HepG2 (cell line): Measurements from ENCODE around the gene CA10. TPM values are rescaled to one million over a fixed set of nuclear protein-coding genes. Genes with fewer than 3 reads are reported as not detected.

ENCODE experiments used
- ATAC-seq: fragments of 200-7000 bp; cut with Tn5 transposase; 3 replicates; pipeline ENCODE4 v1.9.1; 2020; ENCODE audit warnings: mild to moderate bottlenecking, moderate library complexity
- BruUV-seq: library from RNA; stranded (reverse); fragments of 400-500 nt; replicated peaks from 2 replicates; lab custom pipeline; 2021; lab: Mats Ljungman, UMichigan
- CTCF ChIA-PET: fragments of 300-600 bp; formaldehyde crosslinking; extraction: SDS; loops from one replicate; lab custom pipeline; 2021; ENCODE audit warnings: low total read pairs, inconsistent platforms, low intra/inter-chr PET ratio; lab: Yijun Ruan, JAX
- POLR2A ChIA-PET: fragments of 350-600 bp; sonication (Branson Sonifier 250); formaldehyde crosslinking; loops from one replicate; lab custom pipeline; 2020; ENCODE audit warnings: antibody characterized with exemption, inconsistent platforms; lab: Yijun Ruan, JAX
- DNase-seq: peaks from one replicate; pipeline ENCODE4 v3.0.0-alpha.2; 2015; ENCODE audit warnings: low spot score
- FAIRE-seq: peaks from 3 replicates; lab custom pipeline; 2011; peaks lifted over from hg19 to GRCh38; lab: Jason Lieb, UNC
- H2AFZ ChIP-seq: one replicate; pipeline ENCODE4 v1.6.1; 2011; ENCODE audit warnings: low read length, inconsistent platforms
- H3K27ac ChIP-seq: fragments of 300-600 bp; 3 replicates; pipeline ENCODE4 v1.8.0; 2011; ENCODE audit warnings: mixed run types, mild to moderate bottlenecking, mixed read lengths, low read length, inconsistent platforms; ENCODE audit not compliant: insufficient read depth; ENCODE audit errors: extremely low read length
- H3K27me3 ChIP-seq, 2 experiments: fragments of 200-600 bp in 1 of 2; 2 replicates in 1 of 2; 3 replicates in 1 of 2; pipeline versions ENCODE4 v1.6.0 to v1.8.0; 2011; ENCODE audit warnings: low read length in 2 of 2, mild to moderate bottlenecking in 2 of 2, moderate library complexity in 2 of 2, inconsistent platforms in 1 of 2; ENCODE audit not compliant: insufficient read depth in 2 of 2, control insufficient read depth in 1 of 2
- H3K36me3 ChIP-seq, 2 experiments: fragments of 200-600 bp in 1 of 2; replicated peaks in 1 of 2; 2 replicates in 1 of 2; 3 replicates in 1 of 2; pipeline versions ENCODE4 v1.5.1 to v1.8.0; 2011; ENCODE audit warnings: low read length in 2 of 2, inconsistent platforms in 1 of 2; ENCODE audit not compliant: insufficient read depth in 2 of 2, control insufficient read depth in 1 of 2
- H3K4me1 ChIP-seq: 2 replicates; pipeline ENCODE4 v1.5.1; 2012; ENCODE audit warnings: low read length, inconsistent platforms; ENCODE audit not compliant: insufficient read depth
- H3K4me2 ChIP-seq: 2 replicates; pipeline ENCODE4 v1.6.0; 2011; ENCODE audit warnings: low read depth, low read length, inconsistent platforms
- H3K4me3 ChIP-seq, 3 experiments: fragments of 200-600 bp in 1 of 3; sonication (generic), shearing (Covaris generic) in 1 of 3; replicated peaks in 1 of 3; 2 replicates each; pipeline ENCODE4 v1.5.1; 2011 to 2016; ENCODE audit warnings: low read length in 3 of 3, inconsistent platforms in 2 of 3, low read depth in 2 of 3, mild to moderate bottlenecking in 2 of 3, control low read depth in 1 of 3, mixed read lengths in 1 of 3; ENCODE audit not compliant: insufficient read depth in 1 of 3
- H3K79me2 ChIP-seq: one replicate; pipeline ENCODE4 v1.6.1; 2011; ENCODE audit warnings: low read length, inconsistent platforms; ENCODE audit not compliant: insufficient read depth
- H3K9ac ChIP-seq: 2 replicates; pipeline ENCODE4 v1.6.0; 2011; ENCODE audit warnings: mild to moderate bottlenecking, low read depth, low read length, inconsistent platforms; ENCODE audit not compliant: insufficient read depth
- H3K9me3 ChIP-seq: 2 replicates; pipeline ENCODE4 v1.5.1; 2012; ENCODE audit warnings: mild to moderate bottlenecking, low read length
- H4K20me1 ChIP-seq: 2 replicates; pipeline ENCODE4 v1.6.0; 2011; ENCODE audit warnings: inconsistent platforms, mild to moderate bottlenecking, low read length, moderate library complexity; ENCODE audit not compliant: insufficient read depth
- DR1 ChIP-seq: sonication (generic); formaldehyde crosslinking; IDR thresholded peaks from 2 replicates; pipeline ENCODE4 v1.8.0; 2021; ENCODE audit warnings: mild to moderate bottlenecking, missing genetic modification reagents, inconsistent platforms
- FUBP1 ChIP-seq: sonication (generic); formaldehyde crosslinking; IDR thresholded peaks from 2 replicates; pipeline ENCODE4 v1.5.1; 2020; ENCODE audit warnings: missing genetic modification reagents, mild to moderate bottlenecking, borderline replicate concordance
- GTF3A ChIP-seq: sonication (generic); formaldehyde crosslinking; conservative IDR thresholded peaks from 2 replicates; pipeline ENCODE4 v1.4.0; 2020; ENCODE audit warnings: mild to moderate bottlenecking, missing genetic modification reagents
- HIC2 ChIP-seq: sonication (generic); formaldehyde crosslinking; IDR thresholded peaks from 2 replicates; pipeline ENCODE4 v1.9.0; 2022; ENCODE audit warnings: low read depth, missing genetic modification reagents
- HMG20A ChIP-seq: IDR thresholded peaks from 2 replicates; pipeline ENCODE4 v1.6.1; 2016; ENCODE audit warnings: borderline replicate concordance
- KLF13 ChIP-seq: sonication (generic); formaldehyde crosslinking; IDR thresholded peaks from 2 replicates; pipeline ENCODE4 v1.4.0; 2020; ENCODE audit warnings: mild to moderate bottlenecking, missing genetic modification reagents
- KLF9 ChIP-seq: IDR thresholded peaks from 2 replicates; pipeline ENCODE4 v1.6.1; 2016; ENCODE audit warnings: low read depth
- MTF1 ChIP-seq: sonication (generic); formaldehyde crosslinking; IDR thresholded peaks from 2 replicates; pipeline ENCODE4 v1.5.0; 2020; ENCODE audit warnings: missing genetic modification reagents
- NKX3-1 ChIP-seq: sonication (generic); formaldehyde crosslinking; IDR thresholded peaks from 2 replicates; pipeline ENCODE4 v1.5.0; 2020; ENCODE audit warnings: missing genetic modification reagents
- PLSCR1 ChIP-seq: sonication (generic); formaldehyde crosslinking; IDR thresholded peaks from 2 replicates; pipeline ENCODE4 v1.5.0; 2020; ENCODE audit warnings: missing genetic modification reagents, mild to moderate bottlenecking, borderline replicate concordance
- RFX3 ChIP-seq: IDR thresholded peaks from 2 replicates; pipeline ENCODE4 v1.6.1; 2016; ENCODE audit warnings: missing biosample characterization, missing genetic modification reagents
- RFXAP ChIP-seq: sonication (generic); formaldehyde crosslinking; IDR thresholded peaks from 2 replicates; pipeline ENCODE4 v1.4.0; 2020; ENCODE audit warnings: missing genetic modification reagents, borderline replicate concordance
- SMC3 ChIP-seq: IDR thresholded peaks from 2 replicates; pipeline ENCODE4 v1.6.1; 2011; ENCODE audit warnings: low read length, improper control_type of control experiment
- TSC22D2 ChIP-seq: sonication (generic); formaldehyde crosslinking; IDR thresholded peaks from 2 replicates; pipeline ENCODE4 v1.5.1; 2020; ENCODE audit warnings: missing genetic modification reagents, mild to moderate bottlenecking, borderline replicate concordance
- ZNF550 ChIP-seq: sonication (generic); formaldehyde crosslinking; IDR thresholded peaks from 2 replicates; pipeline ENCODE4 v1.4.0; 2020; ENCODE audit warnings: mild to moderate bottlenecking, missing genetic modification reagents, borderline replicate concordance
- ZNF558 ChIP-seq: sonication (generic); formaldehyde crosslinking; IDR thresholded peaks from 2 replicates; pipeline ENCODE4 v1.9.0; 2022; ENCODE audit warnings: mild to moderate bottlenecking, missing genetic modification reagents, borderline replicate concordance
- ZNF652 ChIP-seq: IDR thresholded peaks from 2 replicates; pipeline ENCODE4 v1.6.1; 2016; ENCODE audit warnings: low read depth, borderline replicate concordance
- ZNF891 ChIP-seq: sonication (generic); formaldehyde crosslinking; IDR thresholded peaks from 2 replicates; pipeline ENCODE4 v1.5.0; 2020; ENCODE audit warnings: mild to moderate bottlenecking, missing genetic modification reagents
- ZSCAN31 ChIP-seq: sonication (generic); formaldehyde crosslinking; IDR thresholded peaks from 2 replicates; pipeline ENCODE4 v1.5.0; 2020; ENCODE audit warnings: low read depth, mild to moderate bottlenecking, missing genetic modification reagents
- WGBS: methylation state at CpG from one replicate; pipeline ENCODE4 v1.1.6; 2017; ENCODE audit warnings: low lambda C conversion rate; 5-methylcytosine and 5-hydroxymethylcytosine counted together
- in situ Hi-C: cut with HindIII; loops from 2 replicates; pipeline ENCODE4 v1.10.0; 2017; ENCODE audit warnings: low pct_unique_long_range_greater_than_20kb; ENCODE audit not compliant: extremely low pct_ligation_motif_present
- intact Hi-C: fragments of 100-400 bp; cut with micrococcal nuclease; formaldehyde crosslinking; loops from one replicate; pipeline ENCODE4 v1.10.0; 2022; ENCODE audit not compliant: unreplicated experiment
- polyA plus RNA-seq, 8 experiments: library from polyadenylated mRNA; depleted of rRNA in 3 of 8; stranded (reverse) in 7 of 8; unstranded in 1 of 8; fragments of >200 nt; fragmentation: Illumina TruSeq in 4 of 8; extraction: Trizol in 4 of 8; gene quantifications; 2 replicates each; pipeline versions ENCODE4 v1.2.1 to v1.2.3, GENCODE V29; 2011 to 2016; ENCODE audit warnings: low read depth in 4 of 8, missing spikeins in 1 of 8, mixed read lengths in 1 of 8; ENCODE audit not compliant: insufficient read depth in 1 of 8
- total RNA-seq, 5 experiments: library from RNA; depleted of rRNA; stranded (reverse); fragments of >200 nt; fragmentation: Illumina TruSeq; extraction: Trizol; gene quantifications; 2 replicates each; pipeline ENCODE4 v1.2.3, GENCODE V29; 2016; ENCODE audit warnings: low read depth in 1 of 5

The CA10 gene
- total and polyA plus RNA-seq, 2 of the 13 experiments (the other 11 are each of a cell fraction or from before 2014, with no cell fraction given), result not detected

- peak; percentile 40; the same call in 2 of the 3 replicates for ATAC-seq
Measured at GRCh38 chr17:51699303-51699702, 459.2 kb downstream of the CA10 start.

More at GRCh38 chr17:51699303-51699702, 459.2 kb downstream of the CA10 start:
- POLR2A ChIA-PET, result no interaction called here
- Histone ChIP-seq H3K36me3 (no peaks in the 10 kb centered on the region), H3K9ac (no peak overlapping the region), H3K27me3 (no peaks in the 10 kb centered on the region), H2AFZ (no peak overlapping the region), H3K4me3 (no peak overlapping the region)
- DNase-seq, result no peak
- intact Hi-C loops, result no loop called here
- 9% methylated on average over 5 of the region's 5 CpGs for whole genome bisulfite sequencing
- BruUV-seq, result no TSS peak
- TF ChIP-seq PLSCR1 (CRISPR knock-in tag) (no peak), ZNF652 (no peak), KLF9 (CRISPR knock-in tag) (no peak), ZNF891 (CRISPR knock-in tag) (no peak), NKX3-1 (CRISPR knock-in tag) (no peak), DR1 (CRISPR knock-in tag) (no peak), FUBP1 (CRISPR knock-in tag) (no peak), TSC22D2 (CRISPR knock-in tag) (no peak), HMG20A (CRISPR knock-in tag) (no peak), ZSCAN31 (CRISPR knock-in tag) (no peak), HIC2 (CRISPR knock-in tag) (no peak), ZNF558 (CRISPR knock-in tag) (no peak), SMC3 (no peak), MTF1 (CRISPR knock-in tag) (no peak), ZNF550 (CRISPR knock-in tag) (no peak), RFX3 (CRISPR knock-in tag) (no peak), GTF3A (no peak), KLF13 (CRISPR knock-in tag) (no peak), RFXAP (CRISPR knock-in tag) (no peak)
- TF ChIP-seq, all 625 proteins: peak for 0
- in situ Hi-C loops, result no loop called here
- H3K27ac ChIP-seq, result no peak overlapping the region
- H4K20me1 ChIP-seq, result no peaks in the 10 kb centered on the region
- H3K9me3 ChIP-seq, result no peaks in the 10 kb centered on the region
- H3K79me2 ChIP-seq, result no peaks in the 10 kb centered on the region
- no peak for FAIRE-seq
- H3K4me1 ChIP-seq, result no peaks in the 10 kb centered on the region
- no peak overlapping the region for H3K4me2 ChIP-seq
- CTCF ChIA-PET, result no interaction called here
